ENCODE results near the gene CCDC181.

- TF ChIP-seq EZH2 (IDR thresholded peaks at IDR 0.05) (no peak), POLR2AphosphoS5 (IDR thresholded peaks at IDR 0.05; ENCODE audit: borderline replicate concordance, low read depth, low read length) (no peak), FOXP2 (optimal IDR thresholded peaks at IDR 0.05; ENCODE audit: control extremely low read depth, extremely low read length, insufficient read depth) (no peak)
Observed at GRCh38 chr1:169466259-169467230, 39.3 kb upstream of the CCDC181 start.
